DMS114 treated with DMSO at 0.1 percent for 48 hours (cell line): Measurements from ENCODE around the gene LIG4.

Experiments used
- DNase-seq: peaks from one replicate; lab custom pipeline; 2025; ENCODE audit not compliant: unreplicated experiment; lab: John Stamatoyannopoulos, UW

LIG4 gene

GRCh38 chr13:108194435-108194936, 20.9 kb downstream of the LIG4 start:
- no peak for DNase-seq

DNA sequence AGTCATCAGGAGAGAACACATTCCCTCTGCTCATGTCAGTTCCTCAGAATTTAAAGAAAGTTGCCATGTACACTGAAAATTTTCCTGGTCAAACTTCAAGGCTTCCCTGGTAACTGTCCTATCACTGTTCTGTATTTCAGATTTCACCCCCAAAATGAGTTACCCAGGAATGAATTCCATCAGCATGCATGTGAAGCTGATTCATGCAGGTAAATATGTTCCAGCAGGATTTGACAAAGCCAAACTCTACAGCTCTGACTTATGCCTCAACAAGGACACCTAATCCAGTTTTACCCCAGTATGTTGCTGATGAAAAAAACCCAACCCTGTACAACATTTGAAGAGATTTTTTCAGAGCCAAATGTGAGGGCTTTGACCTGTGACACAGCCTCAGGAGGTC, 21.5 kb downstream of the LIG4 start:
- DNase-seq, result no peak

GRCh38 chr13:108190897-108191296, 24.4 kb downstream of the LIG4 start:
- no peak for DNase-seq

GRCh38 chr13:108188260-108188659, 27.1 kb downstream of the LIG4 start:
- DNase-seq, result no peak

DNA sequence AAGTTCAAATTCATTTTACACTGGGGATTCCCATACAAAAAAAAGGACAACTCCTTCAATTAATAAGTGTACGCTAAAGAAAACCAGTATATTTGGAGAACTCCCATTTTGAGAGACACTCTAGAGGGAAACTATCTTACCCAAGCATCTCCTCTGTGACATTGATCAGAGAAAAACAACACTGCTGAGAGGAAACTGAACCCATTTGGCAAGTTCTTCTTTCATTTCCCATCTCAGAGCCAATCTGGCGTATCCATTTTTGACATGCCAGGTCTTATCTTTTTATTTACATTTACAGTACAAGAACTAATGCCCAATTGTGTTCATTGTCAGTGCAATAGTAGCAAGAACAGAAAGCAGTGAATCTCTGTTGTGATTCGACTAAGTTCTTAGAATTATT, 30.1 kb downstream of the LIG4 start:
- no peak for DNase-seq

DNA sequence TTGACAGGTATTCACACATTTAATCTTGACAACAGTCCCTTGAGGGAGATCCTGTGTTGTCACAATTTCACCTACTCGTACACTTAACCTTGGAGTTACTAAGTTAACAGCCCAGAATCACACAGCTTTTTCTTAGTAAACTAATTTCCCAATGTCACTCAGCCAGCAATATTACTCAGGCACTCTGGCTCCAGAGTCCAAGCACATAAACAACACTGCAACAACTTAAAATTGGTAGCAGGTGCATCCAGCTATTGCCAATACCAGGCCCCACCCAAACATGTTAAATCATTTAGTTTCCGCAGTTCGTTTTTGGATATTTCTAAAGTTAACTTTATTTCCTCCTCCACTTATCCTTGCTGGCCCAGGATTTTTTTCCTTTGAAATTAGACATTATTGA, 32.7 kb downstream of the LIG4 start:
- DNase-seq, result no peak

GRCh38 chr13:108178078-108178477, 37.3 kb downstream of the LIG4 start:
- DNase-seq, result no peak

DNA sequence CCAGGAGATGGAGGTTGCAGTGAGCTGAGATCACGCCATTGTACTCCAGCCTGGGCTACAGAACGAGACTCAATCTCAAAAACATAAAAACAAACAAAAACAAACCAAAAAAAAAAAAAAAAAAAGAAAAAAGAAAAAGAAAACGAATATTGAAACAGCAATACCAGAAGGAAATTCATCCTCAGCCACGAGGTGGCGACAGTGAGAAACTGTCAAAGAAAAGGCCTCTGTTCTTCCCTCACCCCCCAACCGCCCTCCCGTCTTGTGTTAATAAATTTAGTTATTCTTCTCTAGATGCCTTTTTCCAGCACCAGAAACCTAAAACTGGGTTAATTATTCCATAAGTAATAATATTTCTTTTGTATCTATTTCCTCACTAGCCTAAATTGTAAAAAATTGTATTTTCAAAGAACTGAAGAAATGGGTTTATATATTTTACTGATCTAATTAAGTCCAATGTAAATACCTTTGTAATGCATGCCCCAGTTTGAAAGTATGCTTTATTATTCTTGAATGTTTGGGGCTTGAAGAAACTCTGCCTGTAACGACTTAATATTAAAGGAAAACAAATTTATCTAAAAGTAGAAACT, 38.6 kb downstream of the LIG4 start:
- no peak for DNase-seq

DNA sequence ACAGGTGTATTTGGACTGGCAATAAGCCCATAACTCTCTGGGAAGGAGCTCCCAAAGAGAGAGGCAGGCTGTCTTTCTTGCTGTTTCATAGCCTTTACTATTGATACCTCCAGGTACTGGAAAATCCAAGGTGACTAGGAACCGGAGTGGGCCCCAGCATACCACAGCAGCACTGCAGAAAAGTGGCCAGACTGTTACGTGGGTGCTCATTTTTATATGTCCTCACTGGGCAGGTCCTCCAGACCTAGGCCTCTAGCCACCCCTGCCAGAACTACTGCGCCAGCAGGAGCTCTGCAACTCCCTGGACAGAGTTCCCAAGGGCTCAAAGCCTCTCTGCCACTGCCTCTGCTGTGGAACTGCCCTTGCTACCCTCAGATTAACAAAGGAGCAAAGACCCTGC, 46.4 kb downstream of the LIG4 start:
- DNase-seq, result no peak

DNA sequence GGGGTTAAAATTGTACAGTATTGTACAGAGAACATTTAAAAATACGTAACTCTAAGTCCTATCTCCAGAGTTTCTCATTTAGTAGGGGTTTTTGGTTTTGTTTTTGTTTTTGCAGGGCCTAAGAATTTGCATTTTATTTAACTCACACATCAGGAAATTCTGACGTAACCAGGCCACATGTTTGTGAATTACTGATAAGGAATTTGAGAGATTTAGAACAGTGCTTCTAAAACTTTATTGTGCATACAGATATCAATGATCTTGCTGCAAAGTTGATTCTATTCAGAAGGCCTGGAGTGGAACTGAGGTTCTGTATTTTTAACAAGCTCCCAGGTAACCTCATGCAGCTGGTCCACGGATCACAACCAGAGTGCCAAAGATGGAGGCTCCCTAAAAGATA, 49.3 kb downstream of the LIG4 start:
- no peak for DNase-seq

GRCh38 chr13:108158746-108159145, 56.6 kb downstream of the LIG4 start:
- DNase-seq, result no peak
